GM21723 (cell line): ENCODE results near the gene MRPS24.
"Not testable (repeated sequence)": the region's sequence is repeated elsewhere in the genome, so short reads cannot be mapped to it uniquely, and the experiment has no call there.

Experiments used
- ATAC-seq: cut with Tn5 transposase; IDR thresholded peaks from one replicate; pipeline ENCODE4 v1.9.1; 2021; ENCODE audit warnings: mild to moderate bottlenecking, moderate library complexity; ENCODE audit not compliant: unreplicated experiment

Gene MRPS24

GRCh38 chr7:43869006-43869866 lies at the start of gene MRPS24:
Gene MRPS24 (minus strand): TSS chr7:43869517. CDS start chr7:43869495, 22 bp downstream.
- peak; percentile 95 for ATAC-seq

- ATAC-seq = no peak
These were observed 46.6 kb upstream of the MRPS24 start for GRCh38 chr7:43915907-43916306.

GRCh38 chr7:43914795-43915194 lies 45.5 kb upstream of the MRPS24 start:
- no peak for ATAC-seq

GRCh38 chr7:43906331-43907010 lies 37.2 kb upstream of the MRPS24 start, which contains the start of gene URGCP:
Gene URGCP (minus strand): TSS chr7:43906596. CDS start chr7:43906575, 21 bp downstream.
- ATAC-seq = peak; percentile 82

GRCh38 chr7:43905956-43906330 lies 36.6 kb upstream of the MRPS24 start:
- ATAC-seq = peak; percentile 47

- ATAC-seq = no peak
These were observed 36.1 kb upstream of the MRPS24 start for GRCh38 chr7:43905209-43905946.

- no peak for ATAC-seq
These were observed 35.4 kb upstream of the MRPS24 start for GRCh38 chr7:43904533-43905208.

- ATAC-seq = no peak
These were observed 33.3 kb upstream of the MRPS24 start for GRCh38 chr7:43902542-43903054.

- ATAC-seq = not testable (repeated sequence)
These were observed 29.3 kb upstream of the MRPS24 start for GRCh38 chr7:43898571-43898970.

GRCh38 chr7:43895847-43896415 lies 26.6 kb upstream of the MRPS24 start:
- ATAC-seq = no peak

- ATAC-seq = no peak
These were observed 22.0 kb upstream of the MRPS24 start for GRCh38 chr7:43891069-43891955.

GRCh38 chr7:43890468-43890867 lies 21.2 kb upstream of the MRPS24 start:
- no peak for ATAC-seq

- ATAC-seq = no peak
These were observed 20.0 kb upstream of the MRPS24 start for GRCh38 chr7:43888993-43889945.

- ATAC-seq = no peak
These were observed 15.3 kb upstream of the MRPS24 start for GRCh38 chr7:43884617-43885016.

- ATAC-seq = no peak
These were observed 14.9 kb upstream of the MRPS24 start for GRCh38 chr7:43884209-43884608.

- ATAC-seq = no peak
These were observed 11.3 kb upstream of the MRPS24 start for GRCh38 chr7:43880596-43880995.

GRCh38 chr7:43879477-43879876 lies 10.2 kb upstream of the MRPS24 start:
- no peak for ATAC-seq

- no peak for ATAC-seq
These were observed 9.6 kb upstream of the MRPS24 start for GRCh38 chr7:43878867-43879266.
